ENCODE data around the gene CNPY1. TPM values are rescaled to one million over a fixed set of nuclear protein-coding genes. Genes with fewer than 3 reads are reported as not detected.

CNPY1 gene
- total RNA-seq, 1 experiment from 2014 or later = not detected

DNA sequence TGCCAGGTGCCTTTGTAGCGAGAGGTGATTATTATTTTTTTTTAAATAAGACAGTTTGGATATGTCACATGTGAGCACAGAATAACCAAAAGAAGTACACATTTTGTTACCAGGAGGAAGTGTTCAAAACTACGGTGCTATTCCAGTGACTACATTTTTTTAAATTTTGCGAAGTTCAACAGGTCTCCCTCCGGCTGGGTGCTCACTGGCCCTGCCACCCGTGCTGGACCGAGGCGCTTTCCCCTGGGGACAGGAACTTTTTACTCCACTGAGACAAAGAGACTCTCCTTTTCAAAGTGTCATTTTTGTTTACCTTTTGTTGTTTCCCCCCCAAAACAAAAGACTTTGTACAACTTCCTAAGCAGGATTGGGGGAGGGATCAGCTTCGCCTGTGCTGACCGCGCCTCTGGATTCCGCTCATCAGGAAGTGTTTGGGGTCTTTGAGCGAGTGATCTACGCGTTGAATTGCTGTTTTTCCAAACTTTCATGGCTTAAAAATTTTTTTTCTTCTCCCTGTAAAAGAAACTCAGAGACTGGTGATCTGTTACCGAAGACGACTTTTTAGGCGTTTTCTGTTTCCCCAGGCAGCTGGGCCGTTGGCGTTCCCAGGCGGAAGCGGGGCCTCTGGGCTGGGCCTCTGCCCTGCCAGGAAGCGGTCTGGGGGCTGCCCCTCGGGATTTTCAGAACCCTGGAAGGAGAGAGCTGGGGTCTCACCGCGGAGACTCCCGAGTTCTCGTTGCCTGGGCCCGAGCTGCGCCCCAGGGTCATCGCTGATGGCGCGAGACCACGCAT is 81.2 kb downstream of the CNPY1 start:
- no peak for DNase-seq
- H3K4me3 Mint-ChIP-seq = no peak overlapping the region
- WGBS (ENCODE audit: extremely low coverage, insufficient read length, low lambda C conversion rate) = no CpG with 5 or more reads among the region's 33 CpGs

More for the DNA sequence above, 81.2 kb downstream of the CNPY1 start:
- H2BK120ac ChIP-seq (ENCODE audit: low read depth, low read length, poor library complexity, severe bottlenecking) = no peak overlapping the region
- H3K9ac ChIP-seq (ENCODE audit: extremely low read depth, insufficient read length, low read length) = no peak overlapping the region
- Mint-ChIP-seq H3K4me1 (peaks cover 4 to 17% of the 10 kb centered on the region in 2 experiments), H3K9me3 (peaks cover 0 to 2% of the 10 kb centered on the region in 2 experiments; a peak in 2 of 5 replicates), H3K27ac (no peak overlapping the region), H3K27me3 (ENCODE audit: low read depth) (peaks cover 100% of the 10 kb centered on the region), H3K36me3 (ENCODE audit: insufficient read depth in 1 of 3, low read depth in 3 of 3) (no peaks in the 10 kb centered on the region; a peak in 1 of 7 replicates)
- peaks cover 8% of the 10 kb centered on the region for H3K23me2 ChIP-seq (ENCODE audit: insufficient read length, low read depth, low read length, poor library complexity, severe bottlenecking)
- H2BK12ac ChIP-seq (ENCODE audit: insufficient read length, low read depth, low read length) = no peak overlapping the region
- H2AFZ ChIP-seq (ENCODE audit: low read length) = no peak overlapping the region
- H4K91ac ChIP-seq (ENCODE audit: insufficient read length, low read depth, low read length) = no peak overlapping the region
- no peaks in the 10 kb centered on the region for H3K4me1 ChIP-seq (ENCODE audit: insufficient read depth, low read length)
- H2AK5ac ChIP-seq (ENCODE audit: insufficient read length, low read length) = no peak overlapping the region
- H4K20me1 ChIP-seq (ENCODE audit: control insufficient read depth, insufficient read depth, insufficient read length) = peaks cover 4% of the 10 kb centered on the region
- H3K9me3 ChIP-seq (ENCODE audit: control insufficient read depth, low read depth, low read length) = no peaks in the 10 kb centered on the region
- H3K4me2 ChIP-seq (ENCODE audit: insufficient read depth, insufficient read length, low read length) = no peak overlapping the region
- H2BK15ac ChIP-seq (ENCODE audit: low read depth, low read length) = no peak overlapping the region
- no peak overlapping the region for H3K14ac ChIP-seq (ENCODE audit: insufficient read depth, low read length)
- no peaks in the 10 kb centered on the region for H3K79me1 ChIP-seq (ENCODE audit: insufficient read depth, low read depth, low read length, poor library complexity, severe bottlenecking)
- no peak overlapping the region for H2BK20ac ChIP-seq (ENCODE audit: low read depth, low read length, poor library complexity, severe bottlenecking)
- no peak overlapping the region for H3K4ac ChIP-seq (ENCODE audit: low read depth, low read length)
- H3T11ph ChIP-seq (ENCODE audit: low read length) = no peak overlapping the region
- TF ChIP-seq, protein P1, sequence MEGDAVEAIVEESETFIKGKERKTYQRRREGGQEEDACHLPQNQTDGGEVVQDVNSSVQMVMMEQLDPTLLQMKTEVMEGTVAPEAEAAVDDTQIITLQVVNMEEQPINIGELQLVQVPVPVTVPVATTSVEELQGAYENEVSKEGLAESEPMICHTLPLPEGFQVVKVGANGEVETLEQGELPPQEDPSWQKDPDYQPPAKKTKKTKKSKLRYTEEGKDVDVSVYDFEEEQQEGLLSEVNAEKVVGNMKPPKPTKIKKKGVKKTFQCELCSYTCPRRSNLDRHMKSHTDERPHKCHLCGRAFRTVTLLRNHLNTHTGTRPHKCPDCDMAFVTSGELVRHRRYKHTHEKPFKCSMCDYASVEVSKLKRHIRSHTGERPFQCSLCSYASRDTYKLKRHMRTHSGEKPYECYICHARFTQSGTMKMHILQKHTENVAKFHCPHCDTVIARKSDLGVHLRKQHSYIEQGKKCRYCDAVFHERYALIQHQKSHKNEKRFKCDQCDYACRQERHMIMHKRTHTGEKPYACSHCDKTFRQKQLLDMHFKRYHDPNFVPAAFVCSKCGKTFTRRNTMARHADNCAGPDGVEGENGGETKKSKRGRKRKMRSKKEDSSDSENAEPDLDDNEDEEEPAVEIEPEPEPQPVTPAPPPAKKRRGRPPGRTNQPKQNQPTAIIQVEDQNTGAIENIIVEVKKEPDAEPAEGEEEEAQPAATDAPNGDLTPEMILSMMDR (conservative IDR thresholded peaks at IDR 0.05) = no peak
- H3K79me2 ChIP-seq (ENCODE audit: insufficient read depth, low read length) = no peaks in the 10 kb centered on the region
- no peak overlapping the region for H3K27ac ChIP-seq (ENCODE audit: insufficient read length, low read depth, low read length)
- no peak overlapping the region for H2BK5ac ChIP-seq (ENCODE audit: insufficient read length, low read length)
- H4K8ac ChIP-seq (replicated peaks; ENCODE audit: insufficient read length, low read depth, low read length) = no peak overlapping the region
- peaks cover 97% of the 10 kb centered on the region for H3K27me3 ChIP-seq (ENCODE audit: insufficient read depth, low read length)
- no peak overlapping the region for H4K5ac ChIP-seq (ENCODE audit: insufficient read length, low read depth, low read length)
- H3K23ac ChIP-seq (ENCODE audit: insufficient read length, low read depth, low read length) = no peak overlapping the region
- H3K18ac ChIP-seq (ENCODE audit: insufficient read length, low read depth, low read length) = no peak overlapping the region
- no peak overlapping the region for H3K56ac ChIP-seq (ENCODE audit: insufficient read length, low read depth, low read length)

Data from H9 (cell line).